Activated CD4-positive, alpha-beta T cell treated with anti-CD3 and anti-CD28 coated beads, Interleukin-2, amount 50 U/mL, for 16 hours (primary cell): ENCODE results near the gene SMPD3.

ENCODE experiments used
- DNase-seq: peaks from one replicate; pipeline ENCODE4 v3.0.0-alpha.2; 2020

The SMPD3 gene

GRCh38 chr16:68470461-68471150, 22.3 kb upstream of the SMPD3 start:
- DNase-seq: no peak

GRCh38 chr16:68469796-68470460, 21.6 kb upstream of the SMPD3 start:
- no peak for DNase-seq

- no peak for DNase-seq
Measured at GRCh38 chr16:68468842-68469241, 20.5 kb upstream of the SMPD3 start.

- DNase-seq: no peak
Measured at GRCh38 chr16:68466174-68466573, 17.9 kb upstream of the SMPD3 start.

GRCh38 chr16:68463904-68464303, 15.6 kb upstream of the SMPD3 start:
- DNase-seq: no peak

- DNase-seq: peak; percentile 58
Measured at GRCh38 chr16:68460067-68460466, 11.8 kb upstream of the SMPD3 start.

- DNase-seq: no peak
Measured at GRCh38 chr16:68459457-68459856, 11.1 kb upstream of the SMPD3 start.

- no peak for DNase-seq
Measured at GRCh38 chr16:68458551-68458950, 10.2 kb upstream of the SMPD3 start.

- no peak for DNase-seq
Measured at GRCh38 chr16:68458101-68458500, 9.8 kb upstream of the SMPD3 start.

GRCh38 chr16:68455631-68456030, 7.3 kb upstream of the SMPD3 start:
- no peak for DNase-seq

- DNase-seq: no peak
Measured at GRCh38 chr16:68454920-68455435, 6.7 kb upstream of the SMPD3 start.

GRCh38 chr16:68453816-68454215, 5.5 kb upstream of the SMPD3 start:
- no peak for DNase-seq

- DNase-seq: no peak
Measured at GRCh38 chr16:68452176-68452575, 3.9 kb upstream of the SMPD3 start.

GRCh38 chr16:68451676-68452075, 3.4 kb upstream of the SMPD3 start:
- no peak for DNase-seq

GRCh38 chr16:68450741-68451255, 2.5 kb upstream of the SMPD3 start:
- no peak for DNase-seq

GRCh38 chr16:68447653-68448359, 502 bp downstream of the SMPD3 start:
- DNase-seq: no peak

- DNase-seq: no peak
Measured at GRCh38 chr16:68446681-68447652, 1.3 kb downstream of the SMPD3 start.

- DNase-seq: peak; percentile 68
Measured at GRCh38 chr16:68445458-68445857, 2.9 kb downstream of the SMPD3 start.

- no peak for DNase-seq
Measured at GRCh38 chr16:68444056-68444657, 4.2 kb downstream of the SMPD3 start.

GRCh38 chr16:68436581-68436980, 11.7 kb downstream of the SMPD3 start:
- no peak for DNase-seq

- no peak for DNase-seq
Measured at GRCh38 chr16:68434624-68435210, 13.6 kb downstream of the SMPD3 start.

GRCh38 chr16:68433316-68433715, 15.0 kb downstream of the SMPD3 start:
- no peak for DNase-seq
